Neural cell (in vitro differentiated cells): ENCODE measurements around the gene CUBN. TPM values are rescaled to one million over a fixed set of nuclear protein-coding genes. Genes with fewer than 3 reads are reported as not detected.

ENCODE experiments used
- H2AFZ ChIP-seq: fragments of 200-600, 300-800 bp; sonication (generic), shearing (Covaris generic); 2 replicates; pipeline ENCODE4 v1.6.0; 2014; ENCODE audit warnings: low read depth, mild to moderate bottlenecking, antibody characterized with exemption, low read length, moderate library complexity
- H3F3A ChIP-seq: fragments of 200-600 bp; shearing (Covaris generic); 2 replicates; pipeline ENCODE4 v1.6.1; 2016; ENCODE audit warnings: mild to moderate bottlenecking, moderate library complexity, mixed read lengths, antibody characterized with exemption, low read length; ENCODE audit not compliant: insufficient read depth, poor library complexity, severe bottlenecking
- H3K27ac ChIP-seq: fragments of 200-600, 300-800 bp; sonication (generic), shearing (Covaris generic); 2 replicates; pipeline ENCODE4 v1.5.1; 2014; ENCODE audit warnings: mild to moderate bottlenecking, low read length, moderate library complexity
- H3K27me3 ChIP-seq: fragments of 300-800, 200-600 bp; sonication (generic), shearing (Covaris generic); 2 replicates; pipeline ENCODE4 v1.6.0; 2014; ENCODE audit warnings: mild to moderate bottlenecking, low read depth, low read length, moderate library complexity; ENCODE audit not compliant: insufficient read depth
- H3K36me3 ChIP-seq: fragments of 300-800, 200-600 bp; sonication (generic), shearing (Covaris generic); 2 replicates; pipeline ENCODE4 v1.5.1; 2014; ENCODE audit warnings: mild to moderate bottlenecking, antibody characterized with exemption, low read length, moderate library complexity; ENCODE audit not compliant: insufficient read depth
- H3K4me2 ChIP-seq: fragments of 300-800, 200-600 bp; sonication (generic), shearing (Covaris generic); 2 replicates; pipeline ENCODE4 v1.6.0; 2014; ENCODE audit warnings: mild to moderate bottlenecking, low read length
- H3K4me3 ChIP-seq: fragments of 300-800, 200-600 bp; sonication (generic), shearing (Covaris generic); 2 replicates; pipeline ENCODE4 v1.5.1; 2014; ENCODE audit warnings: mild to moderate bottlenecking, low read length, moderate library complexity
- H3K79me2 ChIP-seq: fragments of 200-600 bp; shearing (Covaris generic); replicated peaks from 2 replicates; pipeline ENCODE4 v1.6.0; 2014; ENCODE audit warnings: mild to moderate bottlenecking, low read length, moderate library complexity; ENCODE audit not compliant: insufficient read depth
- H3K9ac ChIP-seq: fragments of 300-800, 200-600 bp; sonication (generic), shearing (Covaris generic); 2 replicates; pipeline ENCODE4 v1.6.1; 2016; ENCODE audit warnings: mild to moderate bottlenecking, low read length, mixed read lengths
- H3K9me2 ChIP-seq: fragments of 200-600 bp; shearing (Covaris generic); 2 replicates; pipeline ENCODE4 v1.6.1; 2016; ENCODE audit warnings: mild to moderate bottlenecking, low read length, mixed read lengths; ENCODE audit not compliant: insufficient read depth
- H3K9me3 ChIP-seq: fragments of 200-600, 300-800 bp; sonication (generic), shearing (Covaris generic); 2 replicates; pipeline ENCODE4 v1.6.1; 2016; ENCODE audit warnings: mild to moderate bottlenecking, mixed run types, low read length, moderate library complexity, mixed read lengths
- H4K20me1 ChIP-seq: fragments of 200-600 bp; shearing (Covaris generic); 2 replicates; pipeline ENCODE4 v1.6.1; 2016; ENCODE audit warnings: mild to moderate bottlenecking, mixed run types; ENCODE audit not compliant: insufficient read depth
- EP300 ChIP-seq: fragments of 450-650 bp; conservative IDR thresholded peaks from 2 replicates; pipeline ENCODE4 v1.6.1; 2014; ENCODE audit warnings: antibody characterized with exemption, mild to moderate bottlenecking, moderate library complexity; ENCODE audit not compliant: poor library complexity, severe bottlenecking
- EZH2 ChIP-seq: fragments of 200-600, 300-800 bp; shearing (Covaris generic), sonication (generic); IDR thresholded peaks from 2 replicates; pipeline ENCODE4 v1.6.1; 2014; ENCODE audit warnings: antibody characterized with exemption, low read length, borderline replicate concordance, mild to moderate bottlenecking; ENCODE audit not compliant: insufficient read depth, poor library complexity, severe bottlenecking
- MXI1 ChIP-seq: fragments of 450-650 bp; conservative IDR thresholded peaks from 2 replicates; pipeline ENCODE4 v1.6.1; 2014; ENCODE audit warnings: antibody characterized with exemption, mild to moderate bottlenecking; ENCODE audit not compliant: poor library complexity, severe bottlenecking
- POLR2AphosphoS5 ChIP-seq: IDR thresholded peaks from 2 replicates; pipeline ENCODE4 v1.6.1; 2012
- RAD21 ChIP-seq: fragments of 450-650 bp; conservative IDR thresholded peaks from 2 replicates; pipeline ENCODE4 v1.6.1; 2014; ENCODE audit warnings: antibody characterized with exemption, mild to moderate bottlenecking, moderate library complexity
- SMC3 ChIP-seq: fragments of 450-650 bp; conservative IDR thresholded peaks from 2 replicates; pipeline ENCODE4 v1.6.1; 2014; ENCODE audit warnings: antibody characterized with exemption, mild to moderate bottlenecking, moderate library complexity; ENCODE audit not compliant: poor library complexity
- TAF1 ChIP-seq: IDR thresholded peaks from 2 replicates; pipeline ENCODE4 v1.6.1; 2012; ENCODE audit warnings: low read depth
- polyA plus RNA-seq: library from polyadenylated mRNA; depleted of rRNA; stranded (reverse); fragments of >200 nt; gene quantifications from 2 replicates; pipeline ENCODE4 v1.2.3, GENCODE V29; 2014
- TF ChIP-seq, protein P1 (sequence below): IDR thresholded peaks from 2 replicates; pipeline ENCODE4 v1.6.1; 2012; ENCODE audit warnings: borderline replicate concordance
- TF ChIP-seq, protein P2 (sequence below): fragments of 450-650 bp; IDR thresholded peaks from 2 replicates; pipeline ENCODE4 v1.5.1; 2014; ENCODE audit warnings: antibody characterized with exemption, mild to moderate bottlenecking, moderate library complexity; ENCODE audit not compliant: poor library complexity, severe bottlenecking

Gene CUBN
- polyA plus RNA-seq, 1 donor from 2014 or later: 7.1 TPM

DNA sequence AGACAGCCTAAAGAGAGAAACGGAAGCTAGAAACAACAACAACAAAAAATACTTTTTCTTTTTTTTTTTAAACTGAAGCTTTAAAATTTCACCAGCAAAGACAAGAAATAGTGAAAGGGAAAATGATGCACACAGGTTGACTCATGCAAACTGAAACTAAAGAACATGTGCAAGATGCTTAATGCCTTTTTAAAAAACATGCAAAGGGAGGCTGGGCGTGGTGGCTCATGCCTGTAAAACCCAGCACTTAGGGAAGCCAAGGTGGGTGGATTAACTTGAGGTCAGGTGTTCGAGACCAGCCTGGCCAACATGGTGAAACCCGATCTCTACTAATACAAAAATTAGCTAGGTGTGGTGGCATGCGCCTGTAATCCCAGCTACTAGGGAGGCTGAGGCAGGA, 15.1 kb upstream of the CUBN start (continued):
- TF ChIP-seq, protein P1, sequence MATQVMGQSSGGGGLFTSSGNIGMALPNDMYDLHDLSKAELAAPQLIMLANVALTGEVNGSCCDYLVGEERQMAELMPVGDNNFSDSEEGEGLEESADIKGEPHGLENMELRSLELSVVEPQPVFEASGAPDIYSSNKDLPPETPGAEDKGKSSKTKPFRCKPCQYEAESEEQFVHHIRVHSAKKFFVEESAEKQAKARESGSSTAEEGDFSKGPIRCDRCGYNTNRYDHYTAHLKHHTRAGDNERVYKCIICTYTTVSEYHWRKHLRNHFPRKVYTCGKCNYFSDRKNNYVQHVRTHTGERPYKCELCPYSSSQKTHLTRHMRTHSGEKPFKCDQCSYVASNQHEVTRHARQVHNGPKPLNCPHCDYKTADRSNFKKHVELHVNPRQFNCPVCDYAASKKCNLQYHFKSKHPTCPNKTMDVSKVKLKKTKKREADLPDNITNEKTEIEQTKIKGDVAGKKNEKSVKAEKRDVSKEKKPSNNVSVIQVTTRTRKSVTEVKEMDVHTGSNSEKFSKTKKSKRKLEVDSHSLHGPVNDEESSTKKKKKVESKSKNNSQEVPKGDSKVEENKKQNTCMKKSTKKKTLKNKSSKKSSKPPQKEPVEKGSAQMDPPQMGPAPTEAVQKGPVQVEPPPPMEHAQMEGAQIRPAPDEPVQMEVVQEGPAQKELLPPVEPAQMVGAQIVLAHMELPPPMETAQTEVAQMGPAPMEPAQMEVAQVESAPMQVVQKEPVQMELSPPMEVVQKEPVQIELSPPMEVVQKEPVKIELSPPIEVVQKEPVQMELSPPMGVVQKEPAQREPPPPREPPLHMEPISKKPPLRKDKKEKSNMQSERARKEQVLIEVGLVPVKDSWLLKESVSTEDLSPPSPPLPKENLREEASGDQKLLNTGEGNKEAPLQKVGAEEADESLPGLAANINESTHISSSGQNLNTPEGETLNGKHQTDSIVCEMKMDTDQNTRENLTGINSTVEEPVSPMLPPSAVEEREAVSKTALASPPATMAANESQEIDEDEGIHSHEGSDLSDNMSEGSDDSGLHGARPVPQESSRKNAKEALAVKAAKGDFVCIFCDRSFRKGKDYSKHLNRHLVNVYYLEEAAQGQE: no peak
- no peak for TF ChIP-seq TAF1

DNA sequence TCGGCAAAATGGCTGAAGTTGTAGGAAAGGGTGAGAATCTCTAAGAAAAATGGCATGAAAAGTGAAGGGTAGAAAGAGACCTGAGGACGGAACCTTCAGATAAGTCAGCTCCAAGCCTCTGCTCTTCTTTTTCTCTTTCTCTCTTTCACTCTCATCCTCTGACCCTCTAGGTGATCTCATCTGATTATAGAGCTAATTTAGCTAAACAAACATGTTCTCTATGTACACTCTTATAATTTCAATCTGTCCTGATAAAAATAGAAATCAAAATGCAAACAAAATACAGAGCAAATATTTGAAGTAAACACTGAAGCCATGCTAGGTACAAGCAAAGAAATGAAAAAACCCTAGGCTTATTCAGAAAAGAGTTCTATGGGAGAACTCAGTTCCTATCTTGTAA, 14.4 kb upstream of the CUBN start:
- H3K9me2 ChIP-seq: no peaks in the 10 kb centered on the region
- no peaks in the 10 kb centered on the region for H4K20me1 ChIP-seq
- H3K4me2 ChIP-seq: no peak overlapping the region
- H3K27ac ChIP-seq: no peak overlapping the region
- no peak overlapping the region for H2AFZ ChIP-seq
- no peaks in the 10 kb centered on the region for H3K9me3 ChIP-seq
- no peaks in the 10 kb centered on the region for H3K27me3 ChIP-seq
- no peak overlapping the region for H3K4me3 ChIP-seq
- H3F3A ChIP-seq: no peaks in the 10 kb centered on the region
- no peaks in the 10 kb centered on the region for H3K79me2 ChIP-seq
- no peak overlapping the region for H3K9ac ChIP-seq
- TF ChIP-seq SMC3 (no peak), RAD21 (no peak), POLR2AphosphoS5 (no peak), MXI1 (no peak), TAF1 (no peak), EZH2 (no peak), EP300 (no peak)
- TF ChIP-seq, protein P1: no peak
- TF ChIP-seq, protein P2, sequence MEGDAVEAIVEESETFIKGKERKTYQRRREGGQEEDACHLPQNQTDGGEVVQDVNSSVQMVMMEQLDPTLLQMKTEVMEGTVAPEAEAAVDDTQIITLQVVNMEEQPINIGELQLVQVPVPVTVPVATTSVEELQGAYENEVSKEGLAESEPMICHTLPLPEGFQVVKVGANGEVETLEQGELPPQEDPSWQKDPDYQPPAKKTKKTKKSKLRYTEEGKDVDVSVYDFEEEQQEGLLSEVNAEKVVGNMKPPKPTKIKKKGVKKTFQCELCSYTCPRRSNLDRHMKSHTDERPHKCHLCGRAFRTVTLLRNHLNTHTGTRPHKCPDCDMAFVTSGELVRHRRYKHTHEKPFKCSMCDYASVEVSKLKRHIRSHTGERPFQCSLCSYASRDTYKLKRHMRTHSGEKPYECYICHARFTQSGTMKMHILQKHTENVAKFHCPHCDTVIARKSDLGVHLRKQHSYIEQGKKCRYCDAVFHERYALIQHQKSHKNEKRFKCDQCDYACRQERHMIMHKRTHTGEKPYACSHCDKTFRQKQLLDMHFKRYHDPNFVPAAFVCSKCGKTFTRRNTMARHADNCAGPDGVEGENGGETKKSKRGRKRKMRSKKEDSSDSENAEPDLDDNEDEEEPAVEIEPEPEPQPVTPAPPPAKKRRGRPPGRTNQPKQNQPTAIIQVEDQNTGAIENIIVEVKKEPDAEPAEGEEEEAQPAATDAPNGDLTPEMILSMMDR: no peak
- H3K36me3 ChIP-seq: no peaks in the 10 kb centered on the region
